SU-DHL-6 (cell line): ENCODE measurements around the gene FIBCD1.

Experiments
- CTCF ChIP-seq: fragments of 200-600 bp; sonication (generic); IDR thresholded peaks from one replicate; pipeline ENCODE4 v1.5.1; 2017; ENCODE audit warnings: antibody characterized with exemption, mild to moderate bottlenecking, low read length, moderate library complexity; ENCODE audit not compliant: insufficient read depth, poor library complexity, severe bottlenecking
- EZH2phosphoT487 ChIP-seq: fragments of 200-600 bp; sonication (generic), shearing (Covaris generic); conservative IDR thresholded peaks from 2 replicates; pipeline ENCODE4 v1.6.1; 2018; ENCODE audit warnings: mild to moderate bottlenecking, antibody characterized with exemption, low read length, moderate library complexity, mixed read lengths

- TF ChIP-seq CTCF (no peak), EZH2phosphoT487 (no peak)
These were observed 18.8 kb downstream of the FIBCD1 start for GRCh38 chr9:130920233-130920632.
